ENCODE results near the gene PNPLA2. TPM values are rescaled to one million over a fixed set of nuclear protein-coding genes. Genes with fewer than 3 reads are reported as not detected.

PNPLA2 gene
- total RNA-seq, 4 donors from 2014 or later: 256 to 543 (median 355) TPM

- no peak for TF ChIP-seq CTCF (IDR thresholded peaks at IDR 0.05)
- no peak for ATAC-seq (ENCODE audit: low FRiP score)
- no peak for DNase-seq (ENCODE audit: low spot score)
Measured at GRCh38 chr11:855796-856195, 37.1 kb downstream of the PNPLA2 start.

GRCh38 chr11:856397-856796 lies 37.7 kb downstream of the PNPLA2 start:
- ATAC-seq (ENCODE audit: low FRiP score): no peak
- no peak for DNase-seq (ENCODE audit: low spot score)
- TF ChIP-seq CTCF (IDR thresholded peaks at IDR 0.05): no peak

GRCh38 chr11:858053-858761 lies 39.5 kb downstream of the PNPLA2 start:
- ATAC-seq (ENCODE audit: low FRiP score) (no peak), DNase-seq (ENCODE audit: low spot score) (no peak)
- no peak for TF ChIP-seq CTCF (IDR thresholded peaks at IDR 0.05)

- ATAC-seq (ENCODE audit: low FRiP score) (no peak), DNase-seq (ENCODE audit: low spot score) (no peak)
- TF ChIP-seq CTCF (IDR thresholded peaks at IDR 0.05): no peak
Measured at GRCh38 chr11:858762-859339, 40.1 kb downstream of the PNPLA2 start.

GRCh38 chr11:859394-860131 lies 40.8 kb downstream of the PNPLA2 start:
- TF ChIP-seq CTCF (IDR thresholded peaks at IDR 0.05): no peak
- ATAC-seq (ENCODE audit: low FRiP score) (peak; percentile 63), DNase-seq (ENCODE audit: low spot score) (peak; percentile 48)

GRCh38 chr11:860234-861104 lies 41.8 kb downstream of the PNPLA2 start:
- DNase-seq (ENCODE audit: low spot score) (no peak), ATAC-seq (ENCODE audit: low FRiP score) (no peak)
- TF ChIP-seq CTCF (IDR thresholded peaks at IDR 0.05): no peak
